Gastroesophageal sphincter (tissue), 4 donors: Measurements from ENCODE around the gene MTMR8. TPM values are rescaled to one million over a fixed set of nuclear protein-coding genes. Genes with fewer than 3 reads are reported as not detected.
"Not testable (repeated sequence)": the region's sequence is repeated elsewhere in the genome, so short reads cannot be mapped to it uniquely, and the experiment has no call there.

Experiments used
- ATAC-seq: fragments of 150-250 bp; one replicate; pipeline ENCODE4 v1.9.1; 2016; ENCODE audit warnings: mild to moderate bottlenecking, moderate library complexity
- H3K27ac ChIP-seq, 4 donors: fragments of 200-600 bp; sonication (generic) in 3 of 4; 1 replicate in 3 of 4; 2 replicates in 1 of 4; pipeline ENCODE4 v1.5.1; 2016 to 2019
- H3K27me3 ChIP-seq: fragments of 200-600 bp; sonication (generic); one replicate; pipeline ENCODE4 v1.5.1; 2019
- H3K36me3 ChIP-seq, 2 donors: fragments of 200-600 bp; sonication (generic); one replicate each; pipeline ENCODE4 v1.5.1; 2019; ENCODE audit warnings: control low read depth in 1 of 2
- H3K4me1 ChIP-seq, 3 donors: fragments of 200-600 bp; sonication (generic); 1 replicate in 2 of 3; 2 replicates in 1 of 3; pipeline ENCODE4 v1.5.1; 2016 to 2019; ENCODE audit warnings: control low read depth in 2 of 3
- H3K4me3 ChIP-seq, 2 donors: fragments of 200-600 bp; sonication (generic); one replicate each; pipeline ENCODE4 v1.5.1; 2019; ENCODE audit warnings: mild to moderate bottlenecking in 1 of 2, moderate library complexity in 1 of 2
- H3K9me3 ChIP-seq, 3 donors: fragments of 200-600 bp; sonication (generic); one replicate each; pipeline ENCODE4 v1.5.1; 2017 to 2019; ENCODE audit warnings: control low read depth in 2 of 3
- CTCF ChIP-seq, 4 experiments: fragments of 200-600 bp in 2 of 4; fragments of 450-650 bp in 2 of 4; sonication (generic) in 1 of 4; IDR thresholded peaks; one replicate each; pipeline ENCODE4 v1.5.1; 2017 to 2019; ENCODE audit warnings: antibody characterized with exemption in 4 of 4, mild to moderate bottlenecking in 2 of 4, moderate library complexity in 2 of 4
- EP300 ChIP-seq: sonication (generic); formaldehyde crosslinking; IDR thresholded peaks from one replicate; pipeline ENCODE4 v1.6.1; 2017; ENCODE audit warnings: antibody characterized with exemption, mild to moderate bottlenecking
- POLR2A ChIP-seq, 2 donors: fragments of 450-650 bp; IDR thresholded peaks; one replicate each; pipeline ENCODE4 v1.6.1; 2017; ENCODE audit warnings: antibody characterized with exemption in 2 of 2, mild to moderate bottlenecking in 2 of 2, moderate library complexity in 1 of 2
- POLR2AphosphoS5 ChIP-seq: sonication (generic); formaldehyde crosslinking; IDR thresholded peaks from one replicate; pipeline ENCODE4 v1.6.1; 2017; ENCODE audit warnings: antibody characterized with exemption
- WGBS, 2 donors: methylation state at CpG; one replicate each; pipeline ENCODE4 v1.1.5; 2018; ENCODE audit warnings: low coverage in 1 of 2; 5-methylcytosine and 5-hydroxymethylcytosine counted together
- total RNA-seq, 4 donors: library from RNA; depleted of rRNA; stranded (reverse); fragments of >200 nt; gene quantifications; one replicate each; pipeline ENCODE4 v1.1.0, GENCODE V29; 2016

MTMR8 gene
- total RNA-seq, 4 donors from 2014 or later, result 2.3 to 10.7 (median 4.6) TPM

GRCh38 chrX:64427787-64428186, 32.5 kb upstream of the MTMR8 start:
- no peaks in the 10 kb centered on the region for H3K4me1 ChIP-seq
- no peak for TF ChIP-seq POLR2AphosphoS5
- TF ChIP-seq EP300, result no peak
- no peaks in the 10 kb centered on the region for H3K36me3 ChIP-seq
- H3K27ac ChIP-seq, result no peak overlapping the region
- H3K4me3 ChIP-seq, result no peak overlapping the region
- ATAC-seq, result no peak
- H3K27me3 ChIP-seq, result no peaks in the 10 kb centered on the region
- no peaks in the 10 kb centered on the region for H3K9me3 ChIP-seq
- 18 to 45% methylated on average over 1 to 2 of the region's 2 CpGs for WGBS, 2 donors

- Histone ChIP-seq H3K36me3 (no peaks in the 10 kb centered on the region), H3K27ac (no peak overlapping the region), H3K4me3 (no peak overlapping the region), H3K9me3 (no peaks in the 10 kb centered on the region), H3K27me3 (no peaks in the 10 kb centered on the region), H3K4me1 (no peaks in the 10 kb centered on the region)
- ATAC-seq, result no peak
- no peak for TF ChIP-seq POLR2A (IDR thresholded peaks at IDR 0.05)
- no peak for TF ChIP-seq CTCF (IDR thresholded peaks at IDR 0.05)
- no peak for TF ChIP-seq POLR2AphosphoS5
- no peak for TF ChIP-seq EP300
These were observed 32.0 kb upstream of the MTMR8 start for GRCh38 chrX:64427281-64427680.

GRCh38 chrX:64409730-64410129, 14.5 kb upstream of the MTMR8 start:
- WGBS, 2 donors, result 80 to 100% methylated on average over 1 of the region's 4 CpGs
- ATAC-seq, H3K27ac ChIP-seq: not testable (repeated sequence)

GRCh38 chrX:64398088-64398487, 2.8 kb upstream of the MTMR8 start:
- no peaks in the 10 kb centered on the region for H3K9me3 ChIP-seq
- no peaks in the 10 kb centered on the region for H3K36me3 ChIP-seq
- H3K27ac ChIP-seq, result no peak overlapping the region
- no peaks in the 10 kb centered on the region for H3K27me3 ChIP-seq
- TF ChIP-seq POLR2AphosphoS5 (no peak), POLR2A (IDR thresholded peaks at IDR 0.05) (no peak), CTCF (IDR thresholded peaks at IDR 0.05) (no peak), EP300 (no peak)
- peaks cover 0 to 5% (median 0%) of the 10 kb centered on the region in 3 donors for H3K4me1 ChIP-seq
- 83% methylated on average over 1 of the region's 1 CpG; no CpG with 5 or more reads in 1 of the 2 donors for WGBS, 2 donors
- ATAC-seq, result no peak
- no peak overlapping the region for H3K4me3 ChIP-seq

More at GRCh38 chrX:64409730-64410129, 14.5 kb upstream of the MTMR8 start:
- not testable (repeated sequence) for H3K9me3 ChIP-seq, H3K27me3 ChIP-seq, H3K4me3 ChIP-seq, H3K36me3 ChIP-seq, H3K4me1 ChIP-seq

GRCh38 chrX:64395568-64395929, 297 bp upstream of the MTMR8 start:
- H3K9me3 ChIP-seq, result no peaks in the 10 kb centered on the region
- H3K4me3 ChIP-seq, result peak overlapping the region; percentile 69 to 75
- ATAC-seq, result no peak
- H3K27me3 ChIP-seq, result no peaks in the 10 kb centered on the region
- 0 to 14% methylated on average over 3 to 4 of the region's 4 CpGs for WGBS, 2 donors
- peak overlapping the region in 1 of 4 donors; percentile 66 for H3K27ac ChIP-seq
- peaks cover 0 to 5% (median 0%) of the 10 kb centered on the region in 3 donors for H3K4me1 ChIP-seq
- TF ChIP-seq POLR2A (IDR thresholded peaks at IDR 0.05) (no peak), POLR2AphosphoS5 (no peak), EP300 (no peak), CTCF (IDR thresholded peaks at IDR 0.05) (no peak)
- no peaks in the 10 kb centered on the region for H3K36me3 ChIP-seq

- WGBS, 2 donors, result 30 to 31% methylated on average over 8 to 9 of the region's 12 CpGs
- H3K36me3 ChIP-seq, result no peaks in the 10 kb centered on the region
- TF ChIP-seq EP300 (no peak), POLR2AphosphoS5 (no peak), CTCF (IDR thresholded peaks at IDR 0.05) (no peak), POLR2A (IDR thresholded peaks at IDR 0.05) (no peak)
- peaks cover 0 to 5% (median 0%) of the 10 kb centered on the region in 3 donors for H3K4me1 ChIP-seq
- no peaks in the 10 kb centered on the region for H3K27me3 ChIP-seq
- no peaks in the 10 kb centered on the region for H3K9me3 ChIP-seq
- peak overlapping the region; percentile 69 to 75 for H3K4me3 ChIP-seq
- H3K27ac ChIP-seq, result peak overlapping the region in 2 of 4 donors; percentile 53 to 66
- no peak for ATAC-seq
These were observed 986 bp downstream of the MTMR8 start for GRCh38 chrX:64394059-64394873.
